HEK293 (cell line): Measurements from ENCODE around the gene MRPL34.

Source experiments
- FEZF1 ChIP-seq: fragments of 450-650 bp; formaldehyde crosslinking; IDR thresholded peaks from 2 replicates; pipeline ENCODE4 v1.5.1; 2016; ENCODE audit warnings: missing biosample characterization, missing genetic modification characterization
- HOXD13 ChIP-seq: sonication (generic); formaldehyde crosslinking; IDR thresholded peaks from 2 replicates; pipeline ENCODE4 v1.8.0; 2022; ENCODE audit warnings: missing genetic modification reagents, borderline replicate concordance
- SCRT2 ChIP-seq: fragments of 450-650 bp; formaldehyde crosslinking; IDR thresholded peaks from 2 replicates; pipeline ENCODE4 v1.5.1; 2016; ENCODE audit warnings: missing biosample characterization, missing genetic modification characterization
- SP3 ChIP-seq: fragments of 450-650 bp; formaldehyde crosslinking; IDR thresholded peaks from 2 replicates; pipeline ENCODE4 v1.5.1; 2016; ENCODE audit warnings: missing biosample characterization, missing genetic modification characterization
- ZNF112 ChIP-seq: fragments of 450-650 bp; formaldehyde crosslinking; IDR thresholded peaks from 2 replicates; pipeline ENCODE4 v1.5.0; 2017; ENCODE audit warnings: missing biosample characterization, missing genetic modification characterization
- ZNF174 ChIP-seq: fragments of 450-650 bp; formaldehyde crosslinking; IDR thresholded peaks from 2 replicates; pipeline ENCODE4 v1.5.0; 2017; ENCODE audit warnings: missing biosample characterization, mild to moderate bottlenecking, missing genetic modification characterization
- ZNF2 ChIP-seq: fragments of 450-650 bp; formaldehyde crosslinking; IDR thresholded peaks from 2 replicates; pipeline ENCODE4 v1.5.1; 2016; ENCODE audit warnings: missing biosample characterization, missing genetic modification characterization
- ZNF248 ChIP-seq: fragments of 450-650 bp; formaldehyde crosslinking; IDR thresholded peaks from 2 replicates; pipeline ENCODE4 v1.5.1; 2017; ENCODE audit warnings: missing biosample characterization, missing genetic modification characterization
- ZNF404 ChIP-seq: fragments of 450-650 bp; formaldehyde crosslinking; IDR thresholded peaks from 2 replicates; pipeline ENCODE4 v1.5.1; 2017; ENCODE audit warnings: missing biosample characterization, missing genetic modification characterization
- ZNF514 ChIP-seq: fragments of 450-650 bp; formaldehyde crosslinking; IDR thresholded peaks from 2 replicates; pipeline ENCODE4 v1.5.1; 2016; ENCODE audit warnings: missing biosample characterization, missing genetic modification characterization
- ZNF521 ChIP-seq: fragments of 450-650 bp; formaldehyde crosslinking; IDR thresholded peaks from 2 replicates; pipeline ENCODE4 v1.5.1; 2017; ENCODE audit warnings: missing biosample characterization, mild to moderate bottlenecking, missing genetic modification characterization
- ZNF549 ChIP-seq: fragments of 450-650 bp; IDR thresholded peaks from 2 replicates; pipeline ENCODE4 v1.5.1; 2018; ENCODE audit warnings: missing biosample characterization, missing genetic modification characterization, mild to moderate bottlenecking, inconsistent platforms, moderate library complexity
- ZNF677 ChIP-seq: fragments of 450-650 bp; IDR thresholded peaks from 2 replicates; pipeline ENCODE4 v1.5.0; 2018; ENCODE audit warnings: missing biosample characterization, mild to moderate bottlenecking, missing genetic modification characterization, moderate library complexity
- ZSCAN30 ChIP-seq: fragments of 450-650 bp; IDR thresholded peaks from 2 replicates; pipeline ENCODE4 v1.5.1; 2018; ENCODE audit warnings: missing biosample characterization, mild to moderate bottlenecking, missing genetic modification characterization, moderate library complexity
- TF ChIP-seq, protein P1 (sequence below): fragments of 450-650 bp; formaldehyde crosslinking; IDR thresholded peaks from 2 replicates; pipeline ENCODE4 v1.5.1; 2016; ENCODE audit warnings: missing biosample characterization, missing genetic modification characterization
- TF ChIP-seq, protein P2 (sequence below): fragments of 450-650 bp; formaldehyde crosslinking; conservative IDR thresholded peaks from 2 replicates; pipeline ENCODE4 v1.5.1; 2016; ENCODE audit warnings: low read depth, missing biosample characterization, missing genetic modification characterization
- TF ChIP-seq, protein P3 (sequence below): fragments of 450-650 bp; formaldehyde crosslinking; IDR thresholded peaks from 2 replicates; pipeline ENCODE4 v1.5.1; 2016; ENCODE audit warnings: missing biosample characterization, missing genetic modification characterization, borderline replicate concordance
- TF ChIP-seq, protein P4 (sequence below): fragments of 450-650 bp; formaldehyde crosslinking; IDR thresholded peaks from 2 replicates; pipeline ENCODE4 v1.5.1; 2016; ENCODE audit warnings: missing biosample characterization, missing genetic modification characterization
- TF ChIP-seq, protein P5 (sequence below): fragments of 450-650 bp; formaldehyde crosslinking; IDR thresholded peaks from 2 replicates; pipeline ENCODE4 v1.5.1; 2016; ENCODE audit warnings: missing biosample characterization, missing genetic modification characterization, borderline replicate concordance
- TF ChIP-seq, protein P6 (sequence below): fragments of 450-650 bp; formaldehyde crosslinking; IDR thresholded peaks from 2 replicates; pipeline ENCODE4 v1.5.1; 2017; ENCODE audit warnings: missing biosample characterization, missing genetic modification characterization

MRPL34 gene

DNA sequence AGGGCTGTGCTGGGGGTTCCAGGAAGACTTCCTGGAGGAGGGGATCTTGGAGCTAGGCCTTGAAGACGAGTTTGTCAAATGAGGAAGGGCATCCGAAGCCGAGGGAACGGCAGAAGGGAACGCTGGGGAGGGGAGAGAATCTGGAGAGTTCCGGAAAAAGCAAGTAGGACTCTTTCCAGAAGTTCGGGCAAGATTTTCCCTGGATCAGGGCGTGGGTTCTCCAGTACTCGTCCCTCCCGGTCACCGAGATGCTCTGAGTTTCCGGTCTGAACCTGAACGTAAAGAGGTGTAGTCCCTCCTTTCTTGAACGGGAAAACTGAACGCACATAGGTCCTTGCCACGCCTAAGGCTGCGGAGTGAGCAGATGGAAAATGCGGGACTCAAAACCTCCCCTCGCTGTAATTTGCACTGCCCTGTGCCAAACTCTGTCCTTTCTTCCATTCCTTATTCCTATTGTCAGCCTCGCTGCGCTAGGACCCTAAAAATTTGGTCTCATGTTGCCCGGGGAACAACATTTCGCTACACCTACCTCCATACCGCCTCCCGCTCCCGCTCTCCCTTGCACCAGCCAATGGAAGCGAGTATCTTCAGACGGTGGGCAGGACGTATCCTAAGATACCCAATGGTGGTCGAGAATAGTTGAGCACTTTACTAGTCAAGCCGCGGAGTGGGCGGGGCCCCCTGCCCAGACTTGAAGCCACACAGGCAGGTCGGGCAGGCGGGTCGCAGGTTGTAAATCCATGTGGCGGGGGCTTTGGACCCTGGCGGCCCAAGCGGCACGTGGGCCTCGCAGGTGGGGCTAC lies 31.4 kb downstream of the MRPL34 start, which contains the start of gene GTPBP3 (continued):
- TF ChIP-seq, protein P1, sequence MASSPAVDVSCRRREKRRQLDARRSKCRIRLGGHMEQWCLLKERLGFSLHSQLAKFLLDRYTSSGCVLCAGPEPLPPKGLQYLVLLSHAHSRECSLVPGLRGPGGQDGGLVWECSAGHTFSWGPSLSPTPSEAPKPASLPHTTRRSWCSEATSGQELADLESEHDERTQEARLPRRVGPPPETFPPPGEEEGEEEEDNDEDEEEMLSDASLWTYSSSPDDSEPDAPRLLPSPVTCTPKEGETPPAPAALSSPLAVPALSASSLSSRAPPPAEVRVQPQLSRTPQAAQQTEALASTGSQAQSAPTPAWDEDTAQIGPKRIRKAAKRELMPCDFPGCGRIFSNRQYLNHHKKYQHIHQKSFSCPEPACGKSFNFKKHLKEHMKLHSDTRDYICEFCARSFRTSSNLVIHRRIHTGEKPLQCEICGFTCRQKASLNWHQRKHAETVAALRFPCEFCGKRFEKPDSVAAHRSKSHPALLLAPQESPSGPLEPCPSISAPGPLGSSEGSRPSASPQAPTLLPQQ (tag by site-specific recombination): peak; percentile 93
- TF ChIP-seq SCRT2 (peak; percentile 64), ZSCAN30 (tag by site-specific recombination) (peak; percentile 32; the same call in 1 of the 2 replicates), ZNF514 (tag by site-specific recombination) (no peak), ZNF248 (no peak), ZNF521 (tag by site-specific recombination) (no peak), ZNF174 (no peak), SP3 (tag by site-specific recombination) (peak; percentile 100), ZNF404 (tag by site-specific recombination) (no peak), HOXD13 (peak; percentile 66; the same call in 1 of the 2 replicates), ZNF549 (tag by site-specific recombination) (no peak), ZNF2 (tag by site-specific recombination) (peak; percentile 99), ZNF112 (tag by site-specific recombination) (no peak), ZNF677 (no peak), FEZF1 (tag by site-specific recombination) (peak; percentile 97)
- TF ChIP-seq, protein P2, sequence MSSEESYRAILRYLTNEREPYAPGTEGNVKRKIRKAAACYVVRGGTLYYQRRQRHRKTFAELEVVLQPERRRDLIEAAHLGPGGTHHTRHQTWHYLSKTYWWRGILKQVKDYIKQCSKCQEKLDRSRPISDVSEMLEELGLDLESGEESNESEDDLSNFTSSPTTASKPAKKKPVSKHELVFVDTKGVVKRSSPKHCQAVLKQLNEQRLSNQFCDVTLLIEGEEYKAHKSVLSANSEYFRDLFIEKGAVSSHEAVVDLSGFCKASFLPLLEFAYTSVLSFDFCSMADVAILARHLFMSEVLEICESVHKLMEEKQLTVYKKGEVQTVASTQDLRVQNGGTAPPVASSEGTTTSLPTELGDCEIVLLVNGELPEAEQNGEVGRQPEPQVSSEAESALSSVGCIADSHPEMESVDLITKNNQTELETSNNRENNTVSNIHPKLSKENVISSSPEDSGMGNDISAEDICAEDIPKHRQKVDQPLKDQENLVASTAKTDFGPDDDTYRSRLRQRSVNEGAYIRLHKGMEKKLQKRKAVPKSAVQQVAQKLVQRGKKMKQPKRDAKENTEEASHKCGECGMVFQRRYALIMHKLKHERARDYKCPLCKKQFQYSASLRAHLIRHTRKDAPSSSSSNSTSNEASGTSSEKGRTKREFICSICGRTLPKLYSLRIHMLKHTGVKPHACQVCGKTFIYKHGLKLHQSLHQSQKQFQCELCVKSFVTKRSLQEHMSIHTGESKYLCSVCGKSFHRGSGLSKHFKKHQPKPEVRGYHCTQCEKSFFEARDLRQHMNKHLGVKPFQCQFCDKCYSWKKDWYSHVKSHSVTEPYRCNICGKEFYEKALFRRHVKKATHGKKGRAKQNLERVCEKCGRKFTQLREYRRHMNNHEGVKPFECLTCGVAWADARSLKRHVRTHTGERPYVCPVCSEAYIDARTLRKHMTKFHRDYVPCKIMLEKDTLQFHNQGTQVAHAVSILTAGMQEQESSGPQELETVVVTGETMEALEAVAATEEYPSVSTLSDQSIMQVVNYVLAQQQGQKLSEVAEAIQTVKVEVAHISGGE (tag by site-specific recombination): peak; percentile 100
- TF ChIP-seq, protein P3, sequence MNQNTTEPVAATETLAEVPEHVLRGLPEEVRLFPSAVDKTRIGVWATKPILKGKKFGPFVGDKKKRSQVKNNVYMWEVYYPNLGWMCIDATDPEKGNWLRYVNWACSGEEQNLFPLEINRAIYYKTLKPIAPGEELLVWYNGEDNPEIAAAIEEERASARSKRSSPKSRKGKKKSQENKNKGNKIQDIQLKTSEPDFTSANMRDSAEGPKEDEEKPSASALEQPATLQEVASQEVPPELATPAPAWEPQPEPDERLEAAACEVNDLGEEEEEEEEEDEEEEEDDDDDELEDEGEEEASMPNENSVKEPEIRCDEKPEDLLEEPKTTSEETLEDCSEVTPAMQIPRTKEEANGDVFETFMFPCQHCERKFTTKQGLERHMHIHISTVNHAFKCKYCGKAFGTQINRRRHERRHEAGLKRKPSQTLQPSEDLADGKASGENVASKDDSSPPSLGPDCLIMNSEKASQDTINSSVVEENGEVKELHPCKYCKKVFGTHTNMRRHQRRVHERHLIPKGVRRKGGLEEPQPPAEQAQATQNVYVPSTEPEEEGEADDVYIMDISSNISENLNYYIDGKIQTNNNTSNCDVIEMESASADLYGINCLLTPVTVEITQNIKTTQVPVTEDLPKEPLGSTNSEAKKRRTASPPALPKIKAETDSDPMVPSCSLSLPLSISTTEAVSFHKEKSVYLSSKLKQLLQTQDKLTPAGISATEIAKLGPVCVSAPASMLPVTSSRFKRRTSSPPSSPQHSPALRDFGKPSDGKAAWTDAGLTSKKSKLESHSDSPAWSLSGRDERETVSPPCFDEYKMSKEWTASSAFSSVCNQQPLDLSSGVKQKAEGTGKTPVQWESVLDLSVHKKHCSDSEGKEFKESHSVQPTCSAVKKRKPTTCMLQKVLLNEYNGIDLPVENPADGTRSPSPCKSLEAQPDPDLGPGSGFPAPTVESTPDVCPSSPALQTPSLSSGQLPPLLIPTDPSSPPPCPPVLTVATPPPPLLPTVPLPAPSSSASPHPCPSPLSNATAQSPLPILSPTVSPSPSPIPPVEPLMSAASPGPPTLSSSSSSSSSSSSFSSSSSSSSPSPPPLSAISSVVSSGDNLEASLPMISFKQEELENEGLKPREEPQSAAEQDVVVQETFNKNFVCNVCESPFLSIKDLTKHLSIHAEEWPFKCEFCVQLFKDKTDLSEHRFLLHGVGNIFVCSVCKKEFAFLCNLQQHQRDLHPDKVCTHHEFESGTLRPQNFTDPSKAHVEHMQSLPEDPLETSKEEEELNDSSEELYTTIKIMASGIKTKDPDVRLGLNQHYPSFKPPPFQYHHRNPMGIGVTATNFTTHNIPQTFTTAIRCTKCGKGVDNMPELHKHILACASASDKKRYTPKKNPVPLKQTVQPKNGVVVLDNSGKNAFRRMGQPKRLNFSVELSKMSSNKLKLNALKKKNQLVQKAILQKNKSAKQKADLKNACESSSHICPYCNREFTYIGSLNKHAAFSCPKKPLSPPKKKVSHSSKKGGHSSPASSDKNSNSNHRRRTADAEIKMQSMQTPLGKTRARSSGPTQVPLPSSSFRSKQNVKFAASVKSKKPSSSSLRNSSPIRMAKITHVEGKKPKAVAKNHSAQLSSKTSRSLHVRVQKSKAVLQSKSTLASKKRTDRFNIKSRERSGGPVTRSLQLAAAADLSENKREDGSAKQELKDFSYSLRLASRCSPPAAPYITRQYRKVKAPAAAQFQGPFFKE (tag by site-specific recombination): no peak
- TF ChIP-seq, protein P4, sequence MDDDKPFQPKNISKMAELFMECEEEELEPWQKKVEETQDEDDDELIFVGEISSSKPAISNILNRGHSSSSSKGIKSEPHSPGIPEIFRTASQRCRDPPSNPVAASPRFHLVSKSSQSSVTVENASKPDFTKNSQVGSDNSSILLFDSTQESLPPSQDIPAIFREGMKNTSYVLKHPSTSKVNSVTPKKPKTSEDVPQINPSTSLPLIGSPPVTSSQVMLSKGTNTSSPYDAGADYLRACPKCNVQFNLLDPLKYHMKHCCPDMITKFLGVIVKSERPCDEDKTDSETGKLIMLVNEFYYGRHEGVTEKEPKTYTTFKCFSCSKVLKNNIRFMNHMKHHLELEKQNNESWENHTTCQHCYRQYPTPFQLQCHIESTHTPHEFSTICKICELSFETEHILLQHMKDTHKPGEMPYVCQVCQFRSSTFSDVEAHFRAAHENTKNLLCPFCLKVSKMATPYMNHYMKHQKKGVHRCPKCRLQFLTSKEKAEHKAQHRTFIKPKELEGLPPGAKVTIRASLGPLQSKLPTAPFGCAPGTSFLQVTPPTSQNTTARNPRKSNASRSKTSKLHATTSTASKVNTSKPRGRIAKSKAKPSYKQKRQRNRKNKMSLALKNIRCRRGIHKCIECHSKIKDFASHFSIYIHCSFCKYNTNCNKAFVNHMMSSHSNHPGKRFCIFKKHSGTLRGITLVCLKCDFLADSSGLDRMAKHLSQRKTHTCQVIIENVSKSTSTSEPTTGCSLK: no peak
- TF ChIP-seq, protein P5, sequence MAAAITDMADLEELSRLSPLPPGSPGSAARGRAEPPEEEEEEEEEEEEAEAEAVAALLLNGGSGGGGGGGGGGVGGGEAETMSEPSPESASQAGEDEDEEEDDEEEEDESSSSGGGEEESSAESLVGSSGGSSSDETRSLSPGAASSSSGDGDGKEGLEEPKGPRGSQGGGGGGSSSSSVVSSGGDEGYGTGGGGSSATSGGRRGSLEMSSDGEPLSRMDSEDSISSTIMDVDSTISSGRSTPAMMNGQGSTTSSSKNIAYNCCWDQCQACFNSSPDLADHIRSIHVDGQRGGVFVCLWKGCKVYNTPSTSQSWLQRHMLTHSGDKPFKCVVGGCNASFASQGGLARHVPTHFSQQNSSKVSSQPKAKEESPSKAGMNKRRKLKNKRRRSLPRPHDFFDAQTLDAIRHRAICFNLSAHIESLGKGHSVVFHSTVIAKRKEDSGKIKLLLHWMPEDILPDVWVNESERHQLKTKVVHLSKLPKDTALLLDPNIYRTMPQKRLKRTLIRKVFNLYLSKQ (tag by site-specific recombination): no peak
- TF ChIP-seq, protein P6, sequence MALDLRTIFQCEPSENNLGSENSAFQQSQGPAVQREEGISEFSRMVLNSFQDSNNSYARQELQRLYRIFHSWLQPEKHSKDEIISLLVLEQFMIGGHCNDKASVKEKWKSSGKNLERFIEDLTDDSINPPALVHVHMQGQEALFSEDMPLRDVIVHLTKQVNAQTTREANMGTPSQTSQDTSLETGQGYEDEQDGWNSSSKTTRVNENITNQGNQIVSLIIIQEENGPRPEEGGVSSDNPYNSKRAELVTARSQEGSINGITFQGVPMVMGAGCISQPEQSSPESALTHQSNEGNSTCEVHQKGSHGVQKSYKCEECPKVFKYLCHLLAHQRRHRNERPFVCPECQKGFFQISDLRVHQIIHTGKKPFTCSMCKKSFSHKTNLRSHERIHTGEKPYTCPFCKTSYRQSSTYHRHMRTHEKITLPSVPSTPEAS (tag by site-specific recombination): peak; percentile 53
